Mesenchymal stem cell (in vitro differentiated cells and primary cell): Measurements from ENCODE around the gene PRPF19.

Source experiments
- DNase-seq: peaks from one replicate; pipeline ENCODE4 v3.0.0-alpha.2; 2013
- H2AFZ ChIP-seq: one replicate; pipeline ENCODE4 v1.6.1; 2013; ENCODE audit warnings: low read depth, mild to moderate bottlenecking, control low read depth, inconsistent platforms, low read length, moderate library complexity
- H2AK5ac ChIP-seq: 2 replicates; pipeline ENCODE4 v1.6.1; 2013; ENCODE audit warnings: low read length, moderate library complexity, mild to moderate bottlenecking, inconsistent platforms; ENCODE audit not compliant: severe bottlenecking
- H2BK120ac ChIP-seq: one replicate; pipeline ENCODE4 v1.6.1; 2013; ENCODE audit warnings: low read depth, mild to moderate bottlenecking, inconsistent platforms, low read length, moderate library complexity
- H2BK12ac ChIP-seq, 2 experiments: one replicate each; pipeline ENCODE4 v1.6.1; 2013; ENCODE audit warnings: inconsistent platforms in 2 of 2, low read length in 2 of 2, mild to moderate bottlenecking in 2 of 2, moderate library complexity in 2 of 2, control low read depth in 1 of 2
- H2BK15ac ChIP-seq: one replicate; pipeline ENCODE4 v1.6.1; 2013; ENCODE audit warnings: mild to moderate bottlenecking, low read depth, inconsistent platforms; ENCODE audit not compliant: poor library complexity, severe bottlenecking
- H2BK5ac ChIP-seq: 2 replicates; pipeline ENCODE4 v1.6.1; 2013; ENCODE audit warnings: low read depth, mild to moderate bottlenecking, low read length, control low read depth, inconsistent platforms; ENCODE audit not compliant: poor library complexity, severe bottlenecking
- H3K14ac ChIP-seq, 2 experiments: one replicate each; pipeline ENCODE4 v1.6.1; 2013; ENCODE audit warnings: inconsistent platforms in 2 of 2, low read length in 2 of 2, control low read depth in 1 of 2, mild to moderate bottlenecking in 1 of 2, moderate library complexity in 1 of 2
- H3K18ac ChIP-seq, 2 experiments: one replicate each; pipeline ENCODE4 v1.6.1; 2013; ENCODE audit warnings: inconsistent platforms in 2 of 2, low read length in 2 of 2, control low read depth in 1 of 2, low read depth in 1 of 2, mild to moderate bottlenecking in 1 of 2
- H3K23ac ChIP-seq, 2 experiments: one replicate each; pipeline ENCODE4 v1.6.1; 2013; ENCODE audit warnings: inconsistent platforms in 2 of 2, low read length in 2 of 2, mild to moderate bottlenecking in 2 of 2, moderate library complexity in 2 of 2, control low read depth in 1 of 2
- H3K27ac ChIP-seq: 2 replicates; pipeline ENCODE4 v1.5.1; 2013; ENCODE audit warnings: mild to moderate bottlenecking, moderate library complexity, low read length, control low read depth, inconsistent platforms; ENCODE audit not compliant: poor library complexity, severe bottlenecking
- H3K27me3 ChIP-seq, 2 experiments: 2 replicates each; pipeline versions ENCODE4 v1.6.1 to v1.7.0; 2013; ENCODE audit warnings: low read length in 2 of 2, mild to moderate bottlenecking in 2 of 2, moderate library complexity in 2 of 2, control low read depth in 1 of 2, inconsistent platforms in 1 of 2; ENCODE audit not compliant: control insufficient read depth in 1 of 2, insufficient read depth in 1 of 2
- H3K36me3 ChIP-seq, 2 experiments: 2 replicates each; pipeline versions ENCODE4 v1.6.1 to v1.7.0; 2013; ENCODE audit warnings: low read length in 2 of 2, control low read depth in 1 of 2, inconsistent platforms in 1 of 2, low read depth in 1 of 2, mild to moderate bottlenecking in 1 of 2; ENCODE audit not compliant: insufficient read depth in 2 of 2, control insufficient read depth in 1 of 2
- H3K4ac ChIP-seq, 2 experiments: one replicate each; pipeline ENCODE4 v1.6.1; 2013; ENCODE audit warnings: inconsistent platforms in 2 of 2, low read length in 2 of 2, mild to moderate bottlenecking in 2 of 2, moderate library complexity in 2 of 2, control low read depth in 1 of 2, low read depth in 1 of 2
- H3K4me1 ChIP-seq: 2 replicates; pipeline ENCODE4 v1.6.1; 2013; ENCODE audit warnings: low read depth, low read length, control low read depth; ENCODE audit not compliant: control insufficient read depth, insufficient read depth
- H3K4me2 ChIP-seq: 2 replicates; pipeline ENCODE4 v1.6.1; 2013; ENCODE audit warnings: low read length, mild to moderate bottlenecking, inconsistent platforms; ENCODE audit not compliant: poor library complexity, severe bottlenecking
- H3K4me3 ChIP-seq, 2 experiments: 2 replicates each; pipeline versions ENCODE4 v1.5.1 to v1.7.0; 2013; ENCODE audit warnings: low read length in 2 of 2, mild to moderate bottlenecking in 2 of 2, control low read depth in 1 of 2, low read depth in 1 of 2; ENCODE audit not compliant: insufficient read depth in 1 of 2
- H3K79me1 ChIP-seq: replicated peaks from 2 replicates; pipeline ENCODE4 v1.6.1; 2013; ENCODE audit warnings: mild to moderate bottlenecking, control low read depth, low read length, inconsistent platforms; ENCODE audit not compliant: poor library complexity, severe bottlenecking
- H3K9ac ChIP-seq: 2 replicates; pipeline ENCODE4 v1.7.0; 2013; ENCODE audit warnings: mild to moderate bottlenecking, low read length, moderate library complexity
- H3K9me3 ChIP-seq: 2 replicates; pipeline ENCODE4 v1.7.0; 2013; ENCODE audit warnings: mild to moderate bottlenecking, low read length; ENCODE audit not compliant: control insufficient read depth
- H4K8ac ChIP-seq: one replicate; pipeline ENCODE4 v1.6.1; 2013; ENCODE audit warnings: inconsistent platforms, mild to moderate bottlenecking, low read length, moderate library complexity
- H4K91ac ChIP-seq: one replicate; pipeline ENCODE4 v1.6.1; 2013; ENCODE audit warnings: mild to moderate bottlenecking, low read length, inconsistent platforms
- WGBS: methylation state at CpG from one replicate; pipeline ENCODE4 v1.1.7; 2013; ENCODE audit warnings: mixed read lengths; 5-methylcytosine and 5-hydroxymethylcytosine counted together

PRPF19 gene

GRCh38 chr11:60908803-60909202, 2.4 kb upstream of the PRPF19 start:
- WGBS, result 7% methylated on average over 1 of the region's 1 CpG
- peaks cover 0 to under 1% of the 10 kb centered on the region in 2 experiments for H3K36me3 ChIP-seq

GRCh38 chr11:60905551-60906113, 753 bp downstream of the PRPF19 start:
- Histone ChIP-seq H3K18ac (no peak overlapping the region), H3K4me1 (peaks cover 4% of the 10 kb centered on the region), H3K79me1 (peaks cover 16% of the 10 kb centered on the region), H4K91ac (no peak overlapping the region), H3K23ac (no peak overlapping the region), H3K27me3 (peaks cover 9% of the 10 kb centered on the region in 2 experiments), H3K36me3 (peaks cover 29 to 32% of the 10 kb centered on the region in 2 experiments), H3K14ac (no peak overlapping the region), H4K8ac (no peak overlapping the region), H2AK5ac (no peak overlapping the region), H3K4ac (peak overlapping the region in 1 of 2 experiments; percentile 44), H2BK12ac (no peak overlapping the region), H2BK120ac (peak overlapping the region; percentile 58), H2BK15ac (no peak overlapping the region), H3K9ac (peak overlapping the region; percentile 89), H3K9me3 (no peaks in the 10 kb centered on the region), H3K27ac (peak overlapping the region; percentile 48), H3K4me2 (peak overlapping the region; percentile 89), H2AFZ (no peak overlapping the region), H2BK5ac (no peak overlapping the region), H3K4me3 (peak overlapping the region; percentile 91 to 94)
- DNase-seq, result peak; percentile 61
- 4% methylated on average over 13 of the region's 16 CpGs for WGBS

More at GRCh38 chr11:60908803-60909202, 2.4 kb upstream of the PRPF19 start:
- no peak overlapping the region for H3K14ac ChIP-seq
- peaks cover 14 to 15% of the 10 kb centered on the region in 2 experiments for H3K27me3 ChIP-seq
- no peak for DNase-seq
- H3K9me3 ChIP-seq, result no peaks in the 10 kb centered on the region
- H3K4ac ChIP-seq, result no peak overlapping the region
- no peak overlapping the region for H3K4me3 ChIP-seq
- no peak overlapping the region for H3K9ac ChIP-seq
- no peaks in the 10 kb centered on the region for H3K79me1 ChIP-seq
- no peak overlapping the region for H3K18ac ChIP-seq
- H4K8ac ChIP-seq, result no peak overlapping the region
- H3K23ac ChIP-seq, result no peak overlapping the region
- H2AK5ac ChIP-seq, result no peak overlapping the region
- H2BK15ac ChIP-seq, result no peak overlapping the region
- no peak overlapping the region for H4K91ac ChIP-seq
- no peak overlapping the region for H2AFZ ChIP-seq
- no peak overlapping the region for H3K27ac ChIP-seq
- no peak overlapping the region for H2BK12ac ChIP-seq
- H3K4me1 ChIP-seq, result peaks cover 13% of the 10 kb centered on the region
- no peak overlapping the region for H3K4me2 ChIP-seq
- no peak overlapping the region for H2BK5ac ChIP-seq
- no peak overlapping the region for H2BK120ac ChIP-seq

- Histone ChIP-seq H2BK12ac (no peak overlapping the region), H3K27me3 (peaks cover 4 to 9% of the 10 kb centered on the region in 2 experiments), H3K23ac (no peak overlapping the region), H3K14ac (no peak overlapping the region), H3K18ac (no peak overlapping the region), H2BK5ac (no peak overlapping the region), H4K8ac (no peak overlapping the region), H3K9ac (peak overlapping the region; percentile 89), H3K4ac (no peak overlapping the region), H2BK15ac (no peak overlapping the region), H2AK5ac (no peak overlapping the region), H3K36me3 (peaks cover 34 to 38% of the 10 kb centered on the region in 2 experiments), H3K9me3 (no peaks in the 10 kb centered on the region), H3K4me3 (peak overlapping the region in 1 of 2 experiments; percentile 94), H3K4me1 (peaks cover 4% of the 10 kb centered on the region), H2BK120ac (no peak overlapping the region), H3K79me1 (peaks cover 17% of the 10 kb centered on the region), H3K27ac (no peak overlapping the region), H4K91ac (no peak overlapping the region), H2AFZ (no peak overlapping the region), H3K4me2 (peak overlapping the region; percentile 89)
- no peak for DNase-seq
- WGBS, result 78% methylated on average over 5 of the region's 6 CpGs
Measured at GRCh38 chr11:60905047-60905446, 1.3 kb downstream of the PRPF19 start.

- no peak overlapping the region for H3K4me2 ChIP-seq
- no peak overlapping the region for H3K4me3 ChIP-seq
- H3K27ac ChIP-seq, result no peak overlapping the region
- H3K4ac ChIP-seq, result no peak overlapping the region
- no peak overlapping the region for H3K14ac ChIP-seq
- H2BK120ac ChIP-seq, result no peak overlapping the region
- H3K27me3 ChIP-seq, result no peaks in the 10 kb centered on the region
- no peak overlapping the region for H3K9ac ChIP-seq
- 97% methylated on average over 10 of the region's 11 CpGs for WGBS
- no peak overlapping the region for H3K23ac ChIP-seq
- no peak overlapping the region for H4K91ac ChIP-seq
- H3K18ac ChIP-seq, result no peak overlapping the region
- peaks cover 29% of the 10 kb centered on the region for H3K79me1 ChIP-seq
- H3K36me3 ChIP-seq, result peaks cover 50 to 61% of the 10 kb centered on the region in 2 experiments
- no peaks in the 10 kb centered on the region for H3K9me3 ChIP-seq
- H2BK5ac ChIP-seq, result no peak overlapping the region
- no peak overlapping the region for H2BK12ac ChIP-seq
- no peak overlapping the region for H2AFZ ChIP-seq
- no peak overlapping the region for H2AK5ac ChIP-seq
- no peak overlapping the region for H4K8ac ChIP-seq
- no peak overlapping the region for H2BK15ac ChIP-seq
- H3K4me1 ChIP-seq, result peaks cover 4% of the 10 kb centered on the region
- DNase-seq, result no peak
Measured at GRCh38 chr11:60902625-60903024, 3.8 kb downstream of the PRPF19 start.
